ENCODE data around the gene CACNA1C.

Gene CACNA1C

GRCh38 chr12:2335109-2335508 lies 282.3 kb downstream of the CACNA1C start:
- no peak for FAIRE-seq
- DNase-seq (ENCODE audit: low spot score) = no peak

- DNase-seq (ENCODE audit: low spot score) (peak; percentile 45), FAIRE-seq (peak; percentile 85)
Measured at GRCh38 chr12:2335513-2335912, 282.7 kb downstream of the CACNA1C start.

- no peak for FAIRE-seq
- no peak for DNase-seq (ENCODE audit: low spot score)
Measured at GRCh38 chr12:2335916-2336315, 283.1 kb downstream of the CACNA1C start.

GRCh38 chr12:2336409-2336829 lies 283.6 kb downstream of the CACNA1C start:
- FAIRE-seq = no peak
- peak; percentile 93 for DNase-seq (ENCODE audit: low spot score)

GRCh38 chr12:2337031-2338010 lies 284.5 kb downstream of the CACNA1C start:
- FAIRE-seq (peak; percentile 37), DNase-seq (ENCODE audit: low spot score) (no peak)

- FAIRE-seq = no peak
Measured at GRCh38 chr12:2338381-2338780, 285.6 kb downstream of the CACNA1C start.

GRCh38 chr12:2338991-2339431 lies 286.2 kb downstream of the CACNA1C start:
- DNase-seq (ENCODE audit: low spot score) (no peak), FAIRE-seq (peak; percentile 62)

More at GRCh38 chr12:2338381-2338780, 285.6 kb downstream of the CACNA1C start:
- DNase-seq (ENCODE audit: low spot score) = no peak

- FAIRE-seq (peak; percentile 37), DNase-seq (ENCODE audit: low spot score) (no peak)
Measured at GRCh38 chr12:2341051-2341751, 288.4 kb downstream of the CACNA1C start.

- peak; percentile 94 for FAIRE-seq
- peak; percentile 56 for DNase-seq (ENCODE audit: low spot score)
Measured at GRCh38 chr12:2341871-2342270, 289.1 kb downstream of the CACNA1C start.

- FAIRE-seq (no peak), DNase-seq (ENCODE audit: low spot score) (no peak)
Measured at GRCh38 chr12:2343681-2344080, 290.9 kb downstream of the CACNA1C start.

GRCh38 chr12:2344476-2344875 lies 291.7 kb downstream of the CACNA1C start:
- FAIRE-seq (no peak), DNase-seq (ENCODE audit: low spot score) (no peak)

- DNase-seq (ENCODE audit: low spot score) (no peak), FAIRE-seq (no peak)
Measured at GRCh38 chr12:2344885-2345284, 292.1 kb downstream of the CACNA1C start.

GRCh38 chr12:2345902-2346301 lies 293.1 kb downstream of the CACNA1C start:
- DNase-seq (ENCODE audit: low spot score) = no peak
- FAIRE-seq = peak; percentile 77

GRCh38 chr12:2346416-2346815 lies 293.6 kb downstream of the CACNA1C start:
- no peak for FAIRE-seq

GRCh38 chr12:2347137-2347843 lies 294.5 kb downstream of the CACNA1C start:
- DNase-seq (ENCODE audit: low spot score) (no peak), FAIRE-seq (peak; percentile 81)

More at GRCh38 chr12:2346416-2346815, 293.6 kb downstream of the CACNA1C start:
- DNase-seq (ENCODE audit: low spot score) = no peak

- no peak for FAIRE-seq
- no peak for DNase-seq (ENCODE audit: low spot score)
Measured at GRCh38 chr12:2347844-2348481, 295.2 kb downstream of the CACNA1C start.

- DNase-seq (ENCODE audit: low spot score) = no peak
- FAIRE-seq = peak; percentile 48
Measured at GRCh38 chr12:2348482-2348852, 295.7 kb downstream of the CACNA1C start.

- DNase-seq (ENCODE audit: low spot score) (no peak), FAIRE-seq (no peak)
Measured at GRCh38 chr12:2351161-2351560, 298.4 kb downstream of the CACNA1C start.

GRCh38 chr12:2352203-2352602 lies 299.4 kb downstream of the CACNA1C start:
- no peak for DNase-seq (ENCODE audit: low spot score)
- no peak for FAIRE-seq

GRCh38 chr12:2353281-2353680 lies 300.5 kb downstream of the CACNA1C start:
- DNase-seq (ENCODE audit: low spot score) (no peak), FAIRE-seq (no peak)

GRCh38 chr12:2353691-2354090 lies 300.9 kb downstream of the CACNA1C start:
- FAIRE-seq (no peak), DNase-seq (ENCODE audit: low spot score) (no peak)
